Measurements from ENCODE around the gene EVL.

GRCh38 chr14:100041271-100041670 is 24.0 kb upstream of the EVL start:
- TF ChIP-seq GATA3 (IDR thresholded peaks at IDR 0.05; ENCODE audit: low read depth, low read length): no peak
- no peak for TF ChIP-seq GATA2 (IDR thresholded peaks at IDR 0.05; ENCODE audit: low read depth, low read length)
